HepG2 (cell line): ENCODE results near the gene MLNR. TPM values are rescaled to one million over a fixed set of nuclear protein-coding genes. Genes with fewer than 3 reads are reported as not detected.

ENCODE experiments used
- CEBPB ChIP-seq: IDR thresholded peaks from 2 replicates; pipeline ENCODE4 v1.6.1; 2011; ENCODE audit warnings: low read depth, low read length, improper control_type of control experiment, borderline replicate concordance
- CHD4 ChIP-seq: fragments of 200-600 bp; sonication (generic); IDR thresholded peaks from 2 replicates; pipeline ENCODE4 v1.7.0; 2017; ENCODE audit warnings: mild to moderate bottlenecking, low read length, borderline replicate concordance
- HNRNPL ChIP-seq: fragments of 200-400 bp; formaldehyde crosslinking; IDR thresholded peaks from 2 replicates; pipeline ENCODE4 v1.6.1; 2017; ENCODE audit warnings: mild to moderate bottlenecking, low read depth, low read length
- HNRNPLL ChIP-seq: fragments of 200-400 bp; formaldehyde crosslinking; IDR thresholded peaks from 2 replicates; pipeline ENCODE4 v1.6.1; 2017; ENCODE audit warnings: mild to moderate bottlenecking, low read depth, low read length; ENCODE audit not compliant: poor library complexity, severe bottlenecking
- KDM5A ChIP-seq: fragments of 200-600 bp; sonication (generic); IDR thresholded peaks from 2 replicates; pipeline ENCODE4 v1.7.0; 2018; ENCODE audit warnings: antibody characterized with exemption, mild to moderate bottlenecking, low read length, borderline replicate concordance
- KMT2A ChIP-seq: sonication (generic); formaldehyde crosslinking; IDR thresholded peaks from 2 replicates; pipeline ENCODE4 v1.4.0; 2020; ENCODE audit warnings: missing genetic modification reagents
- MEIS1 ChIP-seq: sonication (generic); formaldehyde crosslinking; IDR thresholded peaks from 2 replicates; pipeline ENCODE4 v1.9.0; 2021; ENCODE audit warnings: mild to moderate bottlenecking, missing genetic modification reagents, moderate library complexity, borderline replicate concordance
- SAP130 ChIP-seq: IDR thresholded peaks from 2 replicates; pipeline ENCODE4 v1.6.1; 2016; ENCODE audit warnings: low read depth
- SIX4 ChIP-seq: sonication (generic); formaldehyde crosslinking; IDR thresholded peaks from 2 replicates; pipeline ENCODE4 v1.4.0; 2020; ENCODE audit warnings: missing genetic modification reagents
- ZFY ChIP-seq: sonication (generic); formaldehyde crosslinking; IDR thresholded peaks from 2 replicates; pipeline ENCODE4 v1.4.0; 2020; ENCODE audit warnings: missing genetic modification reagents
- ZNF10 ChIP-seq: sonication (generic); formaldehyde crosslinking; IDR thresholded peaks from 2 replicates; pipeline ENCODE4 v1.4.0; 2020; ENCODE audit warnings: mild to moderate bottlenecking, low read depth, missing genetic modification reagents, borderline replicate concordance
- ZNF350 ChIP-seq: sonication (generic); formaldehyde crosslinking; IDR thresholded peaks from 2 replicates; pipeline ENCODE4 v1.4.0; 2020; ENCODE audit warnings: mild to moderate bottlenecking, low read depth, missing genetic modification reagents, borderline replicate concordance
- ZNF460 ChIP-seq: sonication (generic); formaldehyde crosslinking; IDR thresholded peaks from 2 replicates; pipeline ENCODE4 v1.5.1; 2020; ENCODE audit warnings: missing genetic modification reagents, mild to moderate bottlenecking, borderline replicate concordance
- ZNF616 ChIP-seq: sonication (generic); formaldehyde crosslinking; IDR thresholded peaks from 2 replicates; pipeline ENCODE4 v1.5.0; 2020; ENCODE audit warnings: low read depth, mild to moderate bottlenecking, missing genetic modification reagents
- ZNF619 ChIP-seq: sonication (generic); formaldehyde crosslinking; IDR thresholded peaks from 2 replicates; pipeline ENCODE4 v1.4.0; 2020; ENCODE audit warnings: mild to moderate bottlenecking, missing genetic modification reagents
- polyA plus RNA-seq, 8 experiments: library from polyadenylated mRNA; depleted of rRNA in 3 of 8; stranded (reverse) in 7 of 8; unstranded in 1 of 8; fragments of >200 nt; fragmentation: Illumina TruSeq in 4 of 8; extraction: Trizol in 4 of 8; gene quantifications; 2 replicates each; pipeline versions ENCODE4 v1.2.1 to v1.2.3, GENCODE V29; 2011 to 2016; ENCODE audit warnings: low read depth in 4 of 8, missing spikeins in 1 of 8, mixed read lengths in 1 of 8; ENCODE audit not compliant: insufficient read depth in 1 of 8
- total RNA-seq, 5 experiments: library from RNA; depleted of rRNA; stranded (reverse); fragments of >200 nt; fragmentation: Illumina TruSeq; extraction: Trizol; gene quantifications; 2 replicates each; pipeline ENCODE4 v1.2.3, GENCODE V29; 2016; ENCODE audit warnings: low read depth in 1 of 5
- TF ChIP-seq, protein P1 (sequence below): IDR thresholded peaks from 2 replicates; pipeline ENCODE4 v1.6.1; 2016; ENCODE audit warnings: missing compliant biosample characterization, missing genetic modification reagents, borderline replicate concordance
- TF ChIP-seq, protein P2 (sequence below), 2 experiments: IDR thresholded peaks; 2 replicates each; pipeline ENCODE4 v1.6.1; 2011 to 2012; ENCODE audit warnings: low read length in 2 of 2, borderline replicate concordance in 1 of 2, low read depth in 1 of 2, mild to moderate bottlenecking in 1 of 2, moderate library complexity in 1 of 2
- TF ChIP-seq, protein P3 (sequence below): sonication (generic); formaldehyde crosslinking; conservative IDR thresholded peaks from 2 replicates; pipeline ENCODE4 v1.8.0; 2022; ENCODE audit warnings: missing genetic modification reagents
- TF ChIP-seq, protein P4 (sequence below): sonication (generic); formaldehyde crosslinking; IDR thresholded peaks from 2 replicates; pipeline ENCODE4 v1.5.1; 2020; ENCODE audit warnings: mild to moderate bottlenecking, moderate library complexity, missing genetic modification reagents
- TF ChIP-seq, protein P5 (sequence below): sonication (generic); formaldehyde crosslinking; IDR thresholded peaks from 2 replicates; pipeline ENCODE4 v1.4.0; 2020; ENCODE audit warnings: missing genetic modification reagents, low read depth, mild to moderate bottlenecking, borderline replicate concordance

Gene MLNR
- total and polyA plus RNA-seq, 2 of the 13 experiments (the other 11 are each of a cell fraction or from before 2014, with no cell fraction given), result 0.46 TPM; not detected in 1

DNA sequence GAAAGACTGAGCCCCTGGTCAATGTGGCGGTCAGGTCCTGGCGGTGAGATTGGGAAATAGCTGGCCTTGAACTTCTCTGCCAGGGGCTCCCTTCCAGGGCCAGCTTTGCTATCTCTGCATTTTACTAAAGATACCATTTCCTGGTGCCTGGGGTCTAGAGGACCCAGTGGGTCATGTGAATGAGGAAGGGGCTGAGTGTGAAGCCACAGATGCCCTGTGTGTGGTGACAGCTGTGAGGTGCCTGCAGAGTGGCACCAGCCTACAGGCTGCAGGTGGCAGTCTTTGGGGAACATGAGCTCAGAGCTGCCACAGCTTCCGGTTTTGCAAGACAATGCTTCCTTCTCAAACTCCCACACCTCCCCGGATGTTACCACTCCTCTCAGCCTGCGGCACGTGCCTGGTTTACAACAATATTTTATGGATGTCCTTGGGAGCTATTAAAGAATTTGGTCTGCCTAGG is 5.2 kb upstream of the MLNR start (continued):
- TF ChIP-seq, protein P1, sequence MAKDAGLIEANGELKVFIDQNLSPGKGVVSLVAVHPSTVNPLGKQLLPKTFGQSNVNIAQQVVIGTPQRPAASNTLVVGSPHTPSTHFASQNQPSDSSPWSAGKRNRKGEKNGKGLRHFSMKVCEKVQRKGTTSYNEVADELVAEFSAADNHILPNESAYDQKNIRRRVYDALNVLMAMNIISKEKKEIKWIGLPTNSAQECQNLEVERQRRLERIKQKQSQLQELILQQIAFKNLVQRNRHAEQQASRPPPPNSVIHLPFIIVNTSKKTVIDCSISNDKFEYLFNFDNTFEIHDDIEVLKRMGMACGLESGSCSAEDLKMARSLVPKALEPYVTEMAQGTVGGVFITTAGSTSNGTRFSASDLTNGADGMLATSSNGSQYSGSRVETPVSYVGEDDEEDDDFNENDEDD, result peak; percentile 68; the same call in 1 of the 2 replicates
- TF ChIP-seq SAP130 (CRISPR knock-in tag) (no peak), ZNF619 (CRISPR knock-in tag) (peak; percentile 44; the same call in 1 of the 2 replicates), CEBPB (peak; percentile 81), KMT2A (CRISPR knock-in tag) (0 out of 2 replicates have a peak, but pooled peaks have one; percentile 36), HNRNPL (peak; percentile 90), ZNF10 (no peak), SIX4 (0 out of 2 replicates have a peak, but pooled peaks have one; percentile 46), CHD4 (no peak), MEIS1 (CRISPR knock-in tag) (peak; percentile 76; the same call in 1 of the 2 replicates), HNRNPLL (no peak), KDM5A (no peak; the same call in 1 of the 2 replicates), ZNF616 (CRISPR knock-in tag) (no peak), ZNF460 (CRISPR knock-in tag) (no peak), ZFY (CRISPR knock-in tag) (peak; percentile 48; the same call in 1 of the 2 replicates), ZNF350 (CRISPR knock-in tag) (peak; percentile 65; the same call in 1 of the 2 replicates)
- TF ChIP-seq, protein P2, sequence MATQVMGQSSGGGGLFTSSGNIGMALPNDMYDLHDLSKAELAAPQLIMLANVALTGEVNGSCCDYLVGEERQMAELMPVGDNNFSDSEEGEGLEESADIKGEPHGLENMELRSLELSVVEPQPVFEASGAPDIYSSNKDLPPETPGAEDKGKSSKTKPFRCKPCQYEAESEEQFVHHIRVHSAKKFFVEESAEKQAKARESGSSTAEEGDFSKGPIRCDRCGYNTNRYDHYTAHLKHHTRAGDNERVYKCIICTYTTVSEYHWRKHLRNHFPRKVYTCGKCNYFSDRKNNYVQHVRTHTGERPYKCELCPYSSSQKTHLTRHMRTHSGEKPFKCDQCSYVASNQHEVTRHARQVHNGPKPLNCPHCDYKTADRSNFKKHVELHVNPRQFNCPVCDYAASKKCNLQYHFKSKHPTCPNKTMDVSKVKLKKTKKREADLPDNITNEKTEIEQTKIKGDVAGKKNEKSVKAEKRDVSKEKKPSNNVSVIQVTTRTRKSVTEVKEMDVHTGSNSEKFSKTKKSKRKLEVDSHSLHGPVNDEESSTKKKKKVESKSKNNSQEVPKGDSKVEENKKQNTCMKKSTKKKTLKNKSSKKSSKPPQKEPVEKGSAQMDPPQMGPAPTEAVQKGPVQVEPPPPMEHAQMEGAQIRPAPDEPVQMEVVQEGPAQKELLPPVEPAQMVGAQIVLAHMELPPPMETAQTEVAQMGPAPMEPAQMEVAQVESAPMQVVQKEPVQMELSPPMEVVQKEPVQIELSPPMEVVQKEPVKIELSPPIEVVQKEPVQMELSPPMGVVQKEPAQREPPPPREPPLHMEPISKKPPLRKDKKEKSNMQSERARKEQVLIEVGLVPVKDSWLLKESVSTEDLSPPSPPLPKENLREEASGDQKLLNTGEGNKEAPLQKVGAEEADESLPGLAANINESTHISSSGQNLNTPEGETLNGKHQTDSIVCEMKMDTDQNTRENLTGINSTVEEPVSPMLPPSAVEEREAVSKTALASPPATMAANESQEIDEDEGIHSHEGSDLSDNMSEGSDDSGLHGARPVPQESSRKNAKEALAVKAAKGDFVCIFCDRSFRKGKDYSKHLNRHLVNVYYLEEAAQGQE (IDR thresholded peaks at IDR 0.05; ENCODE audit: borderline replicate concordance in 1 of 2, low read depth in 1 of 2, low read length in 2 of 2), result no peak
- TF ChIP-seq, protein P3, sequence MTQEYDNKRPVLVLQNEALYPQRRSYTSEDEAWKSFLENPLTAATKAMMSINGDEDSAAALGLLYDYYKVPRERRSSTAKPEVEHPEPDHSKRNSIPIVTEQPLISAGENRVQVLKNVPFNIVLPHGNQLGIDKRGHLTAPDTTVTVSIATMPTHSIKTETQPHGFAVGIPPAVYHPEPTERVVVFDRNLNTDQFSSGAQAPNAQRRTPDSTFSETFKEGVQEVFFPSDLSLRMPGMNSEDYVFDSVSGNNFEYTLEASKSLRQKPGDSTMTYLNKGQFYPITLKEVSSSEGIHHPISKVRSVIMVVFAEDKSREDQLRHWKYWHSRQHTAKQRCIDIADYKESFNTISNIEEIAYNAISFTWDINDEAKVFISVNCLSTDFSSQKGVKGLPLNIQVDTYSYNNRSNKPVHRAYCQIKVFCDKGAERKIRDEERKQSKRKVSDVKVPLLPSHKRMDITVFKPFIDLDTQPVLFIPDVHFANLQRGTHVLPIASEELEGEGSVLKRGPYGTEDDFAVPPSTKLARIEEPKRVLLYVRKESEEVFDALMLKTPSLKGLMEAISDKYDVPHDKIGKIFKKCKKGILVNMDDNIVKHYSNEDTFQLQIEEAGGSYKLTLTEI, result no peak
- TF ChIP-seq, protein P4, sequence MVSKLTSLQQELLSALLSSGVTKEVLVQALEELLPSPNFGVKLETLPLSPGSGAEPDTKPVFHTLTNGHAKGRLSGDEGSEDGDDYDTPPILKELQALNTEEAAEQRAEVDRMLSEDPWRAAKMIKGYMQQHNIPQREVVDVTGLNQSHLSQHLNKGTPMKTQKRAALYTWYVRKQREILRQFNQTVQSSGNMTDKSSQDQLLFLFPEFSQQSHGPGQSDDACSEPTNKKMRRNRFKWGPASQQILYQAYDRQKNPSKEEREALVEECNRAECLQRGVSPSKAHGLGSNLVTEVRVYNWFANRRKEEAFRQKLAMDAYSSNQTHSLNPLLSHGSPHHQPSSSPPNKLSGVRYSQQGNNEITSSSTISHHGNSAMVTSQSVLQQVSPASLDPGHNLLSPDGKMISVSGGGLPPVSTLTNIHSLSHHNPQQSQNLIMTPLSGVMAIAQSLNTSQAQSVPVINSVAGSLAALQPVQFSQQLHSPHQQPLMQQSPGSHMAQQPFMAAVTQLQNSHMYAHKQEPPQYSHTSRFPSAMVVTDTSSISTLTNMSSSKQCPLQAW (CRISPR knock-in tag), result 0 out of 2 replicates have a peak, but pooled peaks have one; percentile 24
- TF ChIP-seq, protein P5, sequence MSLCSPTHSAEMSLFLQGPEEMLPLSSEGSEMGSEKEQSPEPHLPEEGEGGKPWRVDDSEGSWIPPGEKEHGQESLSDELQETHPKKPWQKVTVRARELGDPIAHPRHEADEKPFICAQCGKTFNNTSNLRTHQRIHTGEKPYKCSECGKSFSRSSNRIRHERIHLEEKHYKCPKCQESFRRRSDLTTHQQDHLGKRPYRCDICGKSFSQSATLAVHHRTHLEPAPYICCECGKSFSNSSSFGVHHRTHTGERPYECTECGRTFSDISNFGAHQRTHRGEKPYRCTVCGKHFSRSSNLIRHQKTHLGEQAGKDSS (CRISPR knock-in tag), result peak; percentile 74; the same call in 1 of the 2 replicates
